ENCODE measurements around the gene POTEB3.
"Not testable (repeated sequence)": the region's sequence is repeated elsewhere in the genome, so short reads cannot be mapped to it uniquely, and the experiment has no call there.

The POTEB3 gene

GRCh38 chr15:21440399-21440798 is at the start of gene POTEB3:
Gene POTEB3, minus strand, starts transcription at chr15:21440499. Its CDS starts 488 bp downstream, at chr15:21440011.
- not testable (repeated sequence) for DNase-seq

- not testable (repeated sequence) for DNase-seq
These were observed 13.4 kb upstream of the POTEB3 start for GRCh38 chr15:21453683-21454082.

- DNase-seq: not testable (repeated sequence)
These were observed 11.7 kb upstream of the POTEB3 start for GRCh38 chr15:21451920-21452563.

- DNase-seq: not testable (repeated sequence)
These were observed 11.2 kb upstream of the POTEB3 start for GRCh38 chr15:21451487-21451886.

GRCh38 chr15:21407366-21407765 is 32.9 kb downstream of the POTEB3 start:
- not testable (repeated sequence) for DNase-seq

DNA sequence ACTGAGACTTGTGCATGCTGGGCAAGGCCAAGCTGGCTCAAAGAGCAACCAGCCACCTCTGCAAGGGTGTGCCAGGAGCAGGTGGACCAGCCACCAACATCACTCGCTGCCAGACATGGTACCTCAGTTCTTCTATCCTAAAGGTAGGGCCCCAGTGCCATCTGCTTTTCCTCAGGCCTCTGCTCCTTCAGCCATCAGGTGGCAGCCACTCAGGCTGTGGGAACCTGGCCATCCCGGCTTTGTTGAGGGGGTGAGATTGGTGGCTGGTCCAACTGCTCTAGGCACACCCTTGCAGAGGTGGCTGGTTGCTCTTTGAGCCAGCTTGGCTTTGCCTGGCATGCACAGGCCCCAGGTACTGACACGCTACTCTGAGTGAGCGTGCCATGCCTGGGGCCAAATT is 38.8 kb downstream of the POTEB3 start:
- DNase-seq: not testable (repeated sequence)

DNA sequence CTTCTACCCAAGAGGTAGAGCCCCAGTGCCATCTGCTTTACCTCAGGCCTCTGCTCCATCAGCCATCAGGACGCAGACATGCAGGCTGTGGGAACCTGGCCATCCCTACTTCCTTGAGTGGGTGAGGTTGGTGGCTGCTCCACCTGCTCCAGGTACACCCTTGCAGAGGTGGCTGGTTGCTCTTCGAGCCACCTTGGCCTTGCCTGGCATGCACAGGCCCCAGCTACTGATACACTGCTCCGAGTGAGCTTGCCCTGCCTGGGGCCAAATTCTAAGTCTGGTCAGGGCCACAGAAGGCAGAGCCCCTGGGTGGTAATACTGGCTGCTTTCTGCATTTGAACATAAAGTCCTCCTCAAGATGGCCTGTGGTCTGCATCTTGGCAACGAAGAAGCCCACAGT is 41.2 kb downstream of the POTEB3 start:
- DNase-seq: not testable (repeated sequence)

GRCh38 chr15:21398511-21398910 is 41.8 kb downstream of the POTEB3 start:
- DNase-seq: not testable (repeated sequence)

GRCh38 chr15:21397656-21398055 is 42.6 kb downstream of the POTEB3 start:
- not testable (repeated sequence) for DNase-seq

GRCh38 chr15:21397186-21397585 is 43.1 kb downstream of the POTEB3 start:
- DNase-seq: not testable (repeated sequence)

DNA sequence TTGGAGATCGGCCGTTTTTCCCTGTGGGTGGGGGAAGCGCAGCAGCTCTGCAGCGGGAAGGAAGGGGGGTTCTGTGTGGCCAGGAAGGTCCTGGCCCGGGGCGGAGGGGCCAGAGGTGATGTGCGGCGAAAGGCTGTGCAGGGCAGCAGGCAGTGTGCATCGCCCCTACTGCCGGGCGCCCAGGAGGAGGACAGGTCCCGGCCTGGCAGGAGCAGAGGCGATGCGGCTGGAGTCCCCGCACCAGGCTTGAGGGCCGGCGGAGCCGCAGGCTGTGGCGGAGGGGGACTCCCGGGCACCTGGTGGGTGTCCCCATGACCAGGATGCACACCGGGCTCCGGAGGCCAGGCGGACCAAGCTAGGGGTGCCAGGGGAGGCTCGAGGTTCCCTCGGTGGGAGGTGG is 54.3 kb downstream of the POTEB3 start:
- DNase-seq: not testable (repeated sequence)

DNA sequence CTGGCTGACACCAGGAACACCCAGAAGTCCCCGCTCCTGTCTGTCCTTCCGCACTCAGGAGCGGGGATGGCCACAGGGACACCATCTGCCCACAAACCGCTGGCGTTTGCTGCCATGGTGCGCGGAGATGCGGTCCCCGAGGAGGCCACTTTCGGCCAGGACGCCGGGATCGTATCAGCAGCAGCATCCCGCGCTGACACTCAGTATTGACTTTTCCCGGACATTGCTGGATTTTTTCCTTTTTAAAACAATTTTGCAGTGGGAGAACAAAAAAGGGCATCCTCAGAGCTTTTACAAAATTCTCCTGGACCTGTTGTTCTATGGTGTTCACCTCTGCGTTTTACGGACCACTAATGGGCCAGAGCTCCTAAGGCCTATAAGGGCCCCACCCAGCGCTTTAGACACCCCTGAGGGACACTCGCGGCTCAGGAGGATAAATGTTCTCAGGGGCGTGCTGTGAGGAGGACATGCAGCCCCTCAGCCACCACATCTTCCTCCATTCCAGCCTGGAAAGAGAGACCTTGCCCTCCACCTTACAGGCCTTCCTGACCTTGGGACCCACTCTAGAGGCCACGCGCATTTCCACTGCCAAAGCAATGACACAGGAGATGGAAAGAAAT is 56.3 kb downstream of the POTEB3 start:
- DNase-seq: not testable (repeated sequence)

GRCh38 chr15:21373682-21374081 is 66.6 kb downstream of the POTEB3 start:
- not testable (repeated sequence) for DNase-seq

DNA sequence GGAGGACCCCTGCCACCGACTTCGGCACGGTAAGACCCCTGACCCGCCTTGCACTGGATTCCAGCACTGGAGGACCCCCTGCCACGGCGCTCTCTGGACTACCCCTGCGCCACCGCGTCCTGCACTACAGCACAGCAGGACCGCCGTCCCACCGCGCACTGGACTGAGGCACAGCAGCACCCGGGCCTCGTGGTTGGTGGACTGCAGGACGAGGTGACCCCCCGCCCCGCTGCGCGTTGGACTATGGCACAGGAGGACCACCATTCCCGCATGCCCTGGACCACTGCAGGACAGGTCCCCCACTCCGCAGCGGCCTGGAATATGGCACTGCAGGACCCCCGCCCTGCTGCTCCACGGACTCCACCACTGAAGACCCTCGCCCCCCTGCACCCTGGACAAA is 71.1 kb downstream of the POTEB3 start:
- not testable (repeated sequence) for DNase-seq

- DNase-seq: not testable (repeated sequence)
These were observed 71.7 kb downstream of the POTEB3 start for GRCh38 chr15:21368625-21369024.
